ENCODE results near the gene NSL1.

DNA sequence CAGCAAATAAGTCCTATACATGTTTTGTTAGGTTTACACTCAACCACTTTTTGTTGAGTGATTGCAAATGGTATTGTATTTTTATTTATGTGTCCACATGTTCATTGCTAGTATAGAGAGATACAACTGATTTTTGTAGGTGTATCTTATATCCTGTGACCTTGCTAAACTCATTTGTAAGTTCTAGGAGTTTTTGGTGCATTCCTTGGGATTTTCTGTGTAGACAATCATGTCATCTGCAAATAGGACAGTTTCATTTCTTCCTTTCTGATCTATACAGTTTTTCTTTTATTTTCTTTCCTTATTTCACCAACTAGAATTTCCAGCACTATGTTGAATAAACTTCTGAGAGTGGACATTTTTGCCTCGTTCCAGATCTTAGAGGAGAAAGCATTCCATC lies 75.4 kb downstream of the NSL1 start:
- TF ChIP-seq, protein P1, sequence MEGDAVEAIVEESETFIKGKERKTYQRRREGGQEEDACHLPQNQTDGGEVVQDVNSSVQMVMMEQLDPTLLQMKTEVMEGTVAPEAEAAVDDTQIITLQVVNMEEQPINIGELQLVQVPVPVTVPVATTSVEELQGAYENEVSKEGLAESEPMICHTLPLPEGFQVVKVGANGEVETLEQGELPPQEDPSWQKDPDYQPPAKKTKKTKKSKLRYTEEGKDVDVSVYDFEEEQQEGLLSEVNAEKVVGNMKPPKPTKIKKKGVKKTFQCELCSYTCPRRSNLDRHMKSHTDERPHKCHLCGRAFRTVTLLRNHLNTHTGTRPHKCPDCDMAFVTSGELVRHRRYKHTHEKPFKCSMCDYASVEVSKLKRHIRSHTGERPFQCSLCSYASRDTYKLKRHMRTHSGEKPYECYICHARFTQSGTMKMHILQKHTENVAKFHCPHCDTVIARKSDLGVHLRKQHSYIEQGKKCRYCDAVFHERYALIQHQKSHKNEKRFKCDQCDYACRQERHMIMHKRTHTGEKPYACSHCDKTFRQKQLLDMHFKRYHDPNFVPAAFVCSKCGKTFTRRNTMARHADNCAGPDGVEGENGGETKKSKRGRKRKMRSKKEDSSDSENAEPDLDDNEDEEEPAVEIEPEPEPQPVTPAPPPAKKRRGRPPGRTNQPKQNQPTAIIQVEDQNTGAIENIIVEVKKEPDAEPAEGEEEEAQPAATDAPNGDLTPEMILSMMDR (IDR thresholded peaks at IDR 0.05) = no peak
- TF ChIP-seq POLR2A (IDR thresholded peaks at IDR 0.05) = no peak

Measured in testis (tissue), 2 donors.